ENCODE measurements around the gene UBAC2.

UBAC2 gene

DNA sequence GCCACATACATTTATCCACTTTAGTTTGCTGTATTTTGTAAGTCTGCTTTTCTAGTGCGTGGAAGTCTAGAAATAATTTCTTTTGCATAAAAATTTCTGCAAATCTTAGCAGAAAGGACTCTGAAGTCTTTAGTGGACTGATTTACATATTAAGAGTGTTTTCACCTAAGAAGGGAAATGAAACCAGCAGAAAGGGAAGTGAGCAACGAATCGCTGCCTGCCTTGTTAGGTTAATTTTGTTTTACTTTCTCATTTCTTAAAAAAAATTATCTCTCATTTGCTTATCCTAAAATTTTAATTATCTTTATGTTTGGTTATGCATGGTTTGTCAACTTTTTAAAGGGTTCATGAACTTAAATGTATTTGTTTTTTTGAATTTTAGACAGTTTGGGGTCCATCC is 58.3 kb downstream of the UBAC2 start:
- no peak overlapping the region for H3K4me3 ChIP-seq (IDR thresholded peaks at IDR 0.05; ENCODE audit: insufficient read depth, low read depth, low read length)
- H3K36me3 ChIP-seq (ENCODE audit: insufficient read depth) = no peaks in the 10 kb centered on the region
- H3K9ac ChIP-seq = no peak overlapping the region
- no peaks in the 10 kb centered on the region for H3K79me2 ChIP-seq (ENCODE audit: insufficient read depth, low read depth)
- H2AFZ ChIP-seq (ENCODE audit: low read depth) = no peak overlapping the region
- no peak overlapping the region for H3K4me2 ChIP-seq
- no peak overlapping the region for H3K27ac ChIP-seq
- TF ChIP-seq, protein P1, sequence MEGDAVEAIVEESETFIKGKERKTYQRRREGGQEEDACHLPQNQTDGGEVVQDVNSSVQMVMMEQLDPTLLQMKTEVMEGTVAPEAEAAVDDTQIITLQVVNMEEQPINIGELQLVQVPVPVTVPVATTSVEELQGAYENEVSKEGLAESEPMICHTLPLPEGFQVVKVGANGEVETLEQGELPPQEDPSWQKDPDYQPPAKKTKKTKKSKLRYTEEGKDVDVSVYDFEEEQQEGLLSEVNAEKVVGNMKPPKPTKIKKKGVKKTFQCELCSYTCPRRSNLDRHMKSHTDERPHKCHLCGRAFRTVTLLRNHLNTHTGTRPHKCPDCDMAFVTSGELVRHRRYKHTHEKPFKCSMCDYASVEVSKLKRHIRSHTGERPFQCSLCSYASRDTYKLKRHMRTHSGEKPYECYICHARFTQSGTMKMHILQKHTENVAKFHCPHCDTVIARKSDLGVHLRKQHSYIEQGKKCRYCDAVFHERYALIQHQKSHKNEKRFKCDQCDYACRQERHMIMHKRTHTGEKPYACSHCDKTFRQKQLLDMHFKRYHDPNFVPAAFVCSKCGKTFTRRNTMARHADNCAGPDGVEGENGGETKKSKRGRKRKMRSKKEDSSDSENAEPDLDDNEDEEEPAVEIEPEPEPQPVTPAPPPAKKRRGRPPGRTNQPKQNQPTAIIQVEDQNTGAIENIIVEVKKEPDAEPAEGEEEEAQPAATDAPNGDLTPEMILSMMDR (conservative IDR thresholded peaks at IDR 0.05; ENCODE audit: low read depth, low read length) = no peak
- H4K20me1 ChIP-seq (ENCODE audit: insufficient read depth) = no peaks in the 10 kb centered on the region
- no peaks in the 10 kb centered on the region for H3K4me1 ChIP-seq (ENCODE audit: low read depth, poor library complexity, severe bottlenecking)
- H3K27me3 ChIP-seq (ENCODE audit: insufficient read depth, low read depth) = no peaks in the 10 kb centered on the region

DNA sequence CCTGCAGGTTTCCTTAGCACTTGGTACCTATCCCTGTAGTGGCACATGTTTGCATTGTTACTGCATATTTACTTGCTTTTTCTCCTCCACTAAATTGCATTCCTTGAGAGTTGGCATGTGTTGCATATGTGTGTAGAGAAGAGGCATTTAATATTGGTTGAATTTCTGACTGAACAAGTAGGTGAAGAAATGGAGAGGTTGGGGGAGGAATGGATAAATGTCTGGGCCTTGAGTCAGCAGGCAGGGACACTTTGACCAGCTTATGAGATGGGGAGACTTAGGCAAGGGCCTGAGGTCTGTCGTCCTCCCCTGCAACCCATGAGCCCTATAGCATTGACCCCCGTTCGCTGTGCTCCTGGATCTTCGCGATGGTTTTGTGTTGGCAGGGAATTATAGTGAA is 59.6 kb downstream of the UBAC2 start:
- Histone ChIP-seq H3K4me3 (IDR thresholded peaks at IDR 0.05; ENCODE audit: insufficient read depth, low read depth, low read length) (no peak overlapping the region), H2AFZ (ENCODE audit: low read depth) (no peak overlapping the region), H3K79me2 (ENCODE audit: insufficient read depth, low read depth) (no peaks in the 10 kb centered on the region), H3K9ac (no peak overlapping the region), H4K20me1 (ENCODE audit: insufficient read depth) (no peaks in the 10 kb centered on the region), H3K27me3 (ENCODE audit: insufficient read depth, low read depth) (no peaks in the 10 kb centered on the region), H3K4me1 (ENCODE audit: low read depth, poor library complexity, severe bottlenecking) (no peaks in the 10 kb centered on the region), H3K36me3 (ENCODE audit: insufficient read depth) (no peaks in the 10 kb centered on the region), H3K27ac (no peak overlapping the region), H3K4me2 (no peak overlapping the region)
- TF ChIP-seq, protein P1 (conservative IDR thresholded peaks at IDR 0.05; ENCODE audit: low read depth, low read length) = no peak

DNA sequence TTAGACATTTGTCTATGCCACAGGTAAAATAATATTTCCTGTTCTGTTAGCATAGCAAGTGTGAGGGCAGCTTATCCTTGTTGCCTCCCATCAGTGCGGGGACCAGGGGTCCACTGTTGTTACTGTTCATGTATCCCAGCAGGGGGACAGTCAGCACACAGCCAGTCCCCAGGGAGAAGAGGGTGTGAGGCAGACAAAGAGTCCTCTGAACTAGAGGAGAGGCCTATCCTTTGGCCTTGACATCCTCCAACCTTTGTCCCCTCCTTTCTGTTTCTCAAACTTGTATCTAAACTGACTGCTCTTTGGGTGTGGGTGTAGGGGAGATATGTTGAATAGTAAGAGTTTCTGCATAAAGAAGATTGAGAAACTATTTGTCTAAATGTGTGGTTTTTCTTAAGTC is 60.4 kb downstream of the UBAC2 start:
- no peaks in the 10 kb centered on the region for H3K4me1 ChIP-seq (ENCODE audit: low read depth, poor library complexity, severe bottlenecking)
- no peak overlapping the region for H3K9ac ChIP-seq
- H2AFZ ChIP-seq (ENCODE audit: low read depth) = no peak overlapping the region
- TF ChIP-seq, protein P1 (conservative IDR thresholded peaks at IDR 0.05; ENCODE audit: low read depth, low read length) = no peak
- no peaks in the 10 kb centered on the region for H3K27me3 ChIP-seq (ENCODE audit: insufficient read depth, low read depth)
- H3K4me2 ChIP-seq = no peak overlapping the region
- H3K79me2 ChIP-seq (ENCODE audit: insufficient read depth, low read depth) = no peaks in the 10 kb centered on the region
- no peak overlapping the region for H3K4me3 ChIP-seq (IDR thresholded peaks at IDR 0.05; ENCODE audit: insufficient read depth, low read depth, low read length)
- no peaks in the 10 kb centered on the region for H4K20me1 ChIP-seq (ENCODE audit: insufficient read depth)
- H3K27ac ChIP-seq = no peak overlapping the region
- no peaks in the 10 kb centered on the region for H3K36me3 ChIP-seq (ENCODE audit: insufficient read depth)

DNA sequence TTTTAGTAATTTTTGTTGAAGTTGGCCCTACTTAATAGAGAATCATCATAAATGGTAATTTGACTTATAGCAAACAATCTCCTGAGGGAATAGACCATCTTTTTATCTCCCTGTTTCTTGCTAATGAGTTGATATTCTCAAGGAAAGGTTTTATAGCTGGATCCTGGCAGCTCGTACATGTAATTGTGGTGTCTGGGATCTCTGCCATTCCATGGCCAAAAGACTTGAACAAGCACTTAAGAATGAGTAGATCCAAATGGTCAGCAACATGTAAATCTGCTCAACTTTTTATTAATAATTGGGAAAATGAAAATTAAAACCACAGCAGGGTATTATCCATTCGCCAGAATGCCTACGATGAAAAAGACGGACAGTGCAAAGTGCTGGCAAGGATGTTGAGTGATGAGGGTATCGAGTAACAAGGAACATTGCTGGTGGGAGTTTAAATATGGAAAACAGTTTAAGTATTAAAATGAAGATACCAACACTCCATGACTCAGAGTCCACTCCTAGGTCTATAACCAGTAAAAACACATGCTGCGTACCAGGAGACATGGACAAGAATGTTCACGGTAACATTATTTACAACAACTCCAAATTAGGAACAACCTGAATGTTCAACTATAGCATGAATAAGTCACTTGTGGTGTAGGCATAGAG is 62.6 kb downstream of the UBAC2 start:
- no peaks in the 10 kb centered on the region for H3K27me3 ChIP-seq (ENCODE audit: insufficient read depth, low read depth)
- TF ChIP-seq, protein P1 (conservative IDR thresholded peaks at IDR 0.05; ENCODE audit: low read depth, low read length) = no peak
- no peaks in the 10 kb centered on the region for H3K36me3 ChIP-seq (ENCODE audit: insufficient read depth)
- no peaks in the 10 kb centered on the region for H3K4me1 ChIP-seq (ENCODE audit: low read depth, poor library complexity, severe bottlenecking)
- no peaks in the 10 kb centered on the region for H4K20me1 ChIP-seq (ENCODE audit: insufficient read depth)
- no peak overlapping the region for H3K9ac ChIP-seq
- no peak overlapping the region for H3K27ac ChIP-seq
- H3K4me3 ChIP-seq (IDR thresholded peaks at IDR 0.05; ENCODE audit: insufficient read depth, low read depth, low read length) = no peak overlapping the region
- no peak overlapping the region for H2AFZ ChIP-seq (ENCODE audit: low read depth)
- H3K4me2 ChIP-seq = no peak overlapping the region
- no peaks in the 10 kb centered on the region for H3K79me2 ChIP-seq (ENCODE audit: insufficient read depth, low read depth)
